H4 (cell line): Measurements from ENCODE around the gene ZDHHC12. TPM values are rescaled to one million over a fixed set of nuclear protein-coding genes. Genes with fewer than 3 reads are reported as not detected.
A peak's percentile ranks its signal among the peaks of the same experiment; 100 is the strongest.

ENCODE experiments used
- DNase-seq: peaks from one replicate; pipeline ENCODE4 v3.0.0-alpha.2; 2015; ENCODE audit warnings: low spot score
- total RNA-seq: library from RNA; depleted of rRNA; stranded (reverse); fragments of >200 nt; shearing (Covaris generic); gene quantifications from 2 replicates; pipeline ENCODE4 v1.2.3, GENCODE V29; 2014; rRNA removed

The ZDHHC12 gene
- 46.4 and 57.8 TPM in 2 replicates for total RNA-seq

- peak; percentile 98 for DNase-seq
Measured at GRCh38 chr9:128723866-128724743, at the start of gene ZDHHC12. TSS of gene ZDHHC12 (minus strand) at chr9:128724127. CDS start at chr9:128724093, 34 bp downstream.

- no peak for DNase-seq
Measured at GRCh38 chr9:128773049-128773448, 49.1 kb upstream of the ZDHHC12 start.

- DNase-seq = peak; percentile 72
Measured at GRCh38 chr9:128771745-128772519, 48.0 kb upstream of the ZDHHC12 start, which contains the start of gene ZER1. TSS of gene ZER1 (minus strand) at chr9:128771927. CDS start at chr9:128755565, 16,362 bp downstream.

GRCh38 chr9:128771094-128771721 lies 47.3 kb upstream of the ZDHHC12 start:
- no peak for DNase-seq

- DNase-seq = no peak
Measured at GRCh38 chr9:128770286-128771030, 46.5 kb upstream of the ZDHHC12 start.

- no peak for DNase-seq
Measured at GRCh38 chr9:128768606-128769005, 44.7 kb upstream of the ZDHHC12 start.

- no peak for DNase-seq
Measured at GRCh38 chr9:128765499-128765898, 41.6 kb upstream of the ZDHHC12 start.

GRCh38 chr9:128764361-128764760 lies 40.4 kb upstream of the ZDHHC12 start:
- no peak for DNase-seq

GRCh38 chr9:128762671-128763449 lies 38.9 kb upstream of the ZDHHC12 start:
- DNase-seq = no peak

- DNase-seq = no peak
Measured at GRCh38 chr9:128757602-128758001, 33.7 kb upstream of the ZDHHC12 start.

GRCh38 chr9:128753627-128754026 lies 29.7 kb upstream of the ZDHHC12 start:
- no peak for DNase-seq

GRCh38 chr9:128750926-128751595 lies 27.1 kb upstream of the ZDHHC12 start:
- no peak for DNase-seq

GRCh38 chr9:128747241-128747640 lies 23.3 kb upstream of the ZDHHC12 start:
- DNase-seq = no peak

- DNase-seq = no peak
Measured at GRCh38 chr9:128743421-128743820, 19.5 kb upstream of the ZDHHC12 start.

GRCh38 chr9:128742401-128742800 lies 18.5 kb upstream of the ZDHHC12 start:
- DNase-seq = no peak

GRCh38 chr9:128735373-128735772 lies 11.4 kb upstream of the ZDHHC12 start:
- no peak for DNase-seq

GRCh38 chr9:128733256-128733655 lies 9.3 kb upstream of the ZDHHC12 start:
- DNase-seq = peak; percentile 92

GRCh38 chr9:128732576-128732975 lies 8.6 kb upstream of the ZDHHC12 start:
- DNase-seq = no peak

GRCh38 chr9:128731691-128732090 lies 7.8 kb upstream of the ZDHHC12 start:
- no peak for DNase-seq

- no peak for DNase-seq
Measured at GRCh38 chr9:128731093-128731492, 7.2 kb upstream of the ZDHHC12 start.
